Measurements from ENCODE around the gene CD300LB. TPM values are rescaled to one million over a fixed set of nuclear protein-coding genes. Genes with fewer than 3 reads are reported as not detected.
A peak's percentile ranks its signal among the peaks of the same experiment; 100 is the strongest.

CD300LB gene
- total RNA-seq, 1 donor = not detected

- no peak overlapping the region for H3K4me3 ChIP-seq (ENCODE audit: low read depth, low read length)
- no peak for TF ChIP-seq CTCF (IDR thresholded peaks at IDR 0.05; ENCODE audit: insufficient read depth, low read depth, low read length)
- DNase-seq (ENCODE audit: low read depth) = peak; percentile 96
Measured at GRCh38 chr17:74569020-74570003, 38.0 kb upstream of the CD300LB start.

- no peak overlapping the region for H3K4me3 ChIP-seq (ENCODE audit: low read depth, low read length)
- TF ChIP-seq CTCF (IDR thresholded peaks at IDR 0.05; ENCODE audit: insufficient read depth, low read depth, low read length) = no peak
- DNase-seq (ENCODE audit: low read depth) = no peak
Measured at GRCh38 chr17:74568106-74568873, 37.0 kb upstream of the CD300LB start.

DNA sequence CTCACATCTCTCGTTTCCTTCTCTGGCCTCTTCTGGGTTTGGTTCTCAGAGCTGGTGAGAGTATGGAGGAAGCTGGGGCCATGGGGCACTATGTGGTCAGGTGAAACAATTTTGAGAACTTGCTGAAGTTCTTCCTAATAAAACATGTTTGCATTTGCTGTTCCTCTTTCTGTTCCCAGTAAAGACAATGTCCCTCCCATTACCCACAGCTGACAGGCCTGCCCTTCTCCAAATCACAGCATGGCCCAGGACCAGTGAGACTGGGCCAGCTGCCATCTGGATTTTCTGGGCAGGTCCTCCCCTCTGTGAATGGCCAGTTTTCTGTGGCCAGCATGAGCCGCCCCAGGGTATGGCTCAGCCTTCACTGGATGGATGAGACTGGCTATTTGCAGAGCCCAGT, 36.1 kb upstream of the CD300LB start, which contains the start of gene CD300H:
Gene CD300H, minus strand, starts transcription at position 113 of the 400 bp plus-strand sequence.
- no peak for DNase-seq (ENCODE audit: low read depth)
- H3K4me3 ChIP-seq (ENCODE audit: low read depth, low read length) = no peak within 1 kb of the TSS
- TF ChIP-seq CTCF (IDR thresholded peaks at IDR 0.05; ENCODE audit: insufficient read depth, low read depth, low read length) = no peak

GRCh38 chr17:74566132-74566753, 35.0 kb upstream of the CD300LB start:
- no peak overlapping the region for H3K4me3 ChIP-seq (ENCODE audit: low read depth, low read length)
- TF ChIP-seq CTCF (IDR thresholded peaks at IDR 0.05; ENCODE audit: insufficient read depth, low read depth, low read length) = peak; percentile 54
- peak; percentile 26 for DNase-seq (ENCODE audit: low read depth)

DNA sequence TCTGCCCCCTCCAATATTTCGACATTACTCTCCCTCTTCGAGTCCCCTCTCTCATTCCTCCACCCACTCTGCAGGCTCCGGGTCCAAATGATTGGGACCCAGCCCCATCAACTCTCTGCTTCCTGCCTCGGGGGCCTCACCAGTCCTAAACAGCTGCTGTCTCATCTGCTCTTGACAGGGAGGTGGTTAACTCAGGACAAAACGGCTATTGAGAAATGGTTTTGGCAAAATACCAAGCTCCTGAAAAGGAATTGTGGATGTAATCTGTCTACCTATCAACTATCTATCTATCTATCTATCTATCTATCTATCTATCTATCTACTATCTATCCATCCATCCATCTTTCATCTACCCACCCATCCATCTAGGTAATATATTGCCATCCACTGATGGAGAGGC, 33.9 kb upstream of the CD300LB start:
- DNase-seq (ENCODE audit: low read depth) = no peak
- TF ChIP-seq CTCF (IDR thresholded peaks at IDR 0.05; ENCODE audit: insufficient read depth, low read depth, low read length) = no peak
- H3K4me3 ChIP-seq (ENCODE audit: low read depth, low read length) = no peak overlapping the region

GRCh38 chr17:74563358-74563757, 32.1 kb upstream of the CD300LB start:
- no peak for DNase-seq (ENCODE audit: low read depth)
- no peak for TF ChIP-seq CTCF (IDR thresholded peaks at IDR 0.05; ENCODE audit: insufficient read depth, low read depth, low read length)
- H3K4me3 ChIP-seq (ENCODE audit: low read depth, low read length) = no peak overlapping the region

All from fibroblast of villous mesenchyme (primary cell).